ENCODE data around the gene ICAM1.

GRCh38 chr19:10256970-10257615, 13.8 kb upstream of the ICAM1 start:
- TF ChIP-seq POLR2AphosphoS5 (IDR thresholded peaks at IDR 0.05): no peak
- TF ChIP-seq EZH2 (IDR thresholded peaks at IDR 0.05; ENCODE audit: borderline replicate concordance, insufficient read depth, low read length, poor library complexity, severe bottlenecking): no peak
- TF ChIP-seq CTCF (IDR thresholded peaks at IDR 0.05; ENCODE audit: poor library complexity, severe bottlenecking): no peak
- no peak for TF ChIP-seq REST (IDR thresholded peaks at IDR 0.05; ENCODE audit: borderline replicate concordance)
